GM21576 (cell line): Measurements from ENCODE around the gene CCDC86.

Experiments used
- ATAC-seq: cut with Tn5 transposase; IDR thresholded peaks from one replicate; pipeline ENCODE4 v1.9.1; 2021; ENCODE audit warnings: mild to moderate bottlenecking, moderate library complexity; ENCODE audit not compliant: unreplicated experiment

CCDC86 gene

DNA sequence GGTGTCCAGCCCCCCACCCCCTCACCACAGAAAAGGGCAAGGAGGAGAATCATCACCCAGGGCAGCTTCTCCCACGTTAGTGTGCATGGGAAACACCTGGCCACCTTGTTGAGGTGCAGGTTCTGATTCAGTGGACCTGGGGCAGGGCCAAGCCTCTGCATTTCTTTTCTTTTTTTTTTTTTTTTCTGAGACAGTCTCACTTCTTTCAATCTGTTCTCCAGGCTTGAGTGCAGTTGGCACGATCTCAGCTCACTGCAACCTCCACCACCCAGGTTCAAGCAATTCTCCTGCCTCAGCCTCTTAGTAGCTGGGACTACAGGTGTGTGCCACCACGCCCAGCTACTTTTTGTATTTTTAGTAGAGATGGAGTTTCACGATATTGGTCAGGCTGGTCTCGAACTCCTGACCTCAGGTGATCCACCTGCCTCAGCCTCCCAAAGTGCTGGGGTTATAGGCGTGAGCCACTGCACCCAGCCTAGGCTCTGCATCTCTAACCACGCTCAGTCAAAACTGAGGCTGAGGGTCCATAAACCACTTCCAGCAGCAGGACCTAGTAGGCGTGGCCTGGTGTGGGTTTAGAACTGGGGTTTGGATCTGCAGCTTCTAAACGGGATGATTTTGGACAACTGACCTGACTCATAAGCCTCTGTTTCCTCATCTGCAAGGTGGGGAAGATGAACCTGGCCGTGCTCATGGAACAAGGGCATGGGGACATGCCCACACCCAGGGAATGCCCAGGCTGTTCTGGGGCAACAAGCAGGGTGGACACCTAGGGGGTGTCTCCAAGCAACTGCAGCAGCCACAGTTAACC is 26.2 kb downstream of the CCDC86 start:
- no peak for ATAC-seq

GRCh38 chr11:60868682-60869450 is 27.0 kb downstream of the CCDC86 start:
- ATAC-seq: no peak

GRCh38 chr11:60869451-60869825 is 27.5 kb downstream of the CCDC86 start:
- ATAC-seq: no peak

DNA sequence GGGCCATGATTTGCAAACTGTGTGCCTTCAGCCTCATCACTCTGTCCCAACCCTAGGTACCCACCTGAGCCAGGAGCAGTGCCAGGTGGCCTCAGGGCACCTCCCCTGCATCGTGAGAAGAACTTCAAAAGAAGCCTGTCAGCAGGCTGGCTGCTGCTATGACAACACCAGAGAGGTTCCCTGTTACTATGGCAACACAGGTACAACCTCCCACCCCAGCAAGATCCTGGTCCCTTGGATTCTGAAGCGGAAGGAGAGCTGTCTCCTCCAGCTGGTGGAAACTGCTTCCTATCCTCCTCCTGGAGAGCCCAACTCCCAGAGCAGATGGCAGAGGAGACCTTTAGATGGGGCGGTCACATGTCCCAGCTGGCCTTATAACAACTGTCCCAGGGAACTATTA is 28.4 kb downstream of the CCDC86 start:
- no peak for ATAC-seq

DNA sequence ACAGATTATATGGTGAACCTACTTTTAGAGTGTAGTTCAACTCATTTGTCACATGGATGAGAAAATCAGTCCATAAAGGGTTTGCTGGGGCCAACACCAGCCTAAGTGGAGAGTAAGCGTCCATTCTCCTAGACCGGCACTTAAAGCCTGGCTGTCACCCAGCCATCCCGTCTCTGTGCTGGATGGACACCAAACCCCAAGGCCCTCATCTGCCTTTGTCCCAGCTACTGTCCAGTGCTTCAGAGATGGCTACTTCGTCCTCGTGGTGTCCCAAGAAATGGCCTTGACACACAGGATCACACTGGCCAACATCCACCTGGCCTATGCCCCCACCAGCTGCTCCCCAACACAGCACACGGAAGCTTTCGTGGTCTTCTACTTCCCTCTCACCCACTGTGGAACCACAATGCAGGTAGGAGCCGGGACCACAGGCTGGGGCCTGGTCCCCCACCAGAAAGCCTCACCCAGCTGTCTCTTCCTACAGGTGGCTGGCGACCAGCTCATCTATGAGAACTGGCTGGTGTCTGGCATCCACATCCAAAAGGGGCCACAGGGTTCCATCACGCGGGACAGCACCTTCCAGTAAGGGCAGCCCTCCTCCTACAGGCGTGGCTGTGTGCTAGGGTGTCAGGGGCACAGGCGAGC is 28.9 kb downstream of the CCDC86 start:
- ATAC-seq: no peak

- no peak for ATAC-seq
These were observed 29.6 kb downstream of the CCDC86 start for GRCh38 chr11:60871378-60872061.

DNA sequence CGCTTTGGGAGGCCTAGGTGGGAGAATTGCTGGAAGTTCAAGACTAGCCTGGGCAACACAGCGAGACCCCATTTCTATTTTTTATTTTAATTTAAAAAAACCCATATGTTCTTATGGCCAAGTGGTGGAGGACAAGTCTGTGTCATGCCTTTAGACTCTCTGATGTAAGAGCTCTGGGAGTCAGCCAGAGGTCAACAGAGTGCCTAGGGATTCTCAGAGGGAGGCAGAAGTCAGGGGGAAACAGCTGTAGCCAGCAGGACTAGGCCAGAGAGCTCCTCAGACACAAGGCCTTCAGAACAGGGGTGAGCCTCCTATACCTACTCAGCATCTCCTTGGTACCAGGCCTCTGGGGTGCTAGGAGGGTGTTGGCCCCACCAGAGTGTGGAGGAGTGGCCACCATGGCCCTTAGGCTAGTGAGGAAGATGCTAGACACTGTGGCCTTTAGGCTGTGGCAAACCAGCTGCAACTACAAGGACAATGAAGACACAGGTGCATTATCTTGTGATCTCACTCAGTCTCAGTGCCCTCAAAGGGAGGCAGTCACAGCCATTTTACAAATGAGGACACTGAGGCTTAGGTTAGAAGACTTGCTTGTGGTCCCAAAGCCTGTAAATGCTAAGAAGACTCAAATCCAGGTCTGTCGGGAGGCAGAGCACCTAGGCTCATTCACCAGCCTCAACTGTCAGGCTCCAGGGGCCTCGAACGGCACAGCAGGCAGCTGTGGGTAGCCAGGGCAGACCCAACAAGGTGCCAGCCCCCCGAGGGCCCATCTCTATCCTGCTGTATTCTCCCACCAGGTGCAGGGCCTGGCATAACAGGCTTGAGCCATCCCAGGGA is 30.4 kb downstream of the CCDC86 start:
- no peak for ATAC-seq

- no peak for ATAC-seq
These were observed 31.1 kb downstream of the CCDC86 start for GRCh38 chr11:60872961-60873524.

GRCh38 chr11:60873533-60873932 is 31.6 kb downstream of the CCDC86 start:
- ATAC-seq: no peak

DNA sequence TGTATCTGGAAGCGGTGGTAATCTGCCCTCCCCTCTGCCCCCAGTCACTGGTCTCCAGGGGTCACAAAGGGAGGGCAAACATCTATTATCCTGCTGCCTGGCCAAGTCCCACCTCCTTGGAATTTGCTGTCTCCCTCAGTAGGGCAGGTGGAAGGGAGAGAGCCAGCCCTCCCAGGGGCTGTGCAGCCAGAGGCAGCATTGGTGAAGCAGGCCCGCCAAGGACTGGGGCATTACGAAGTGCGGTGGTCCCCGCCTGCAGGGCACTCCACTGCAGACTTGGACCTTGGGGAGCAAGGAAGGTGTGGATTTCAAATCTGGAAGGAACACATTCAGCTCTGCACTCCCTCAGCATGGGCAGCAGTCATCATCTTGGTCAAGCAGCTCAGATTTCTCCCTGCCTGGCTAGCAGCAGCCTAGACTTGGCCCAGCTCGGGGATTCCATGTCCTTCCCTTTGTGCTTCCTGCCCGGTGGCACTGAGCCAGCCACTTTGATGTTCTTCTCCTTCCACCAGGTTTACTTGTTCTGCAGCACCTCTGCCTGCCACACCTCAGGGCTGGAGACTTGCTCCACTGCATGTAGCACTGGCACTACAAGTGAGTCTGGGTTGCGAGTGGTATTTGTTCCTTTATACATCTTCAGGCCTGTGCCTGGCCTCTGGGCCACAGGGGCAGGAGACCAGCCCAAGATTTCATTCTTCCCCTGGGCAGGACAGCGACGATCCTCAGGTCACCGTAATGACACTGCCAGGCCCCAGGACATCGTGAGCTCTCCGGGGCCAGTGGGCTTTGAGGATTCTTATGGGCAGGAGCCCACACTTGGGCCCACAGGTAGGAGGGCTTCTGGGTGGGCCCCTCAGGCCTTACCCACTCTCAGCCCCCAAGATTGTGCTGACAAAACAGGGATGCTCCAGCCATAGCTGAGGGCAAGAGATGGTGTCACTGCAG is 32.8 kb downstream of the CCDC86 start:
- ATAC-seq: no peak

DNA sequence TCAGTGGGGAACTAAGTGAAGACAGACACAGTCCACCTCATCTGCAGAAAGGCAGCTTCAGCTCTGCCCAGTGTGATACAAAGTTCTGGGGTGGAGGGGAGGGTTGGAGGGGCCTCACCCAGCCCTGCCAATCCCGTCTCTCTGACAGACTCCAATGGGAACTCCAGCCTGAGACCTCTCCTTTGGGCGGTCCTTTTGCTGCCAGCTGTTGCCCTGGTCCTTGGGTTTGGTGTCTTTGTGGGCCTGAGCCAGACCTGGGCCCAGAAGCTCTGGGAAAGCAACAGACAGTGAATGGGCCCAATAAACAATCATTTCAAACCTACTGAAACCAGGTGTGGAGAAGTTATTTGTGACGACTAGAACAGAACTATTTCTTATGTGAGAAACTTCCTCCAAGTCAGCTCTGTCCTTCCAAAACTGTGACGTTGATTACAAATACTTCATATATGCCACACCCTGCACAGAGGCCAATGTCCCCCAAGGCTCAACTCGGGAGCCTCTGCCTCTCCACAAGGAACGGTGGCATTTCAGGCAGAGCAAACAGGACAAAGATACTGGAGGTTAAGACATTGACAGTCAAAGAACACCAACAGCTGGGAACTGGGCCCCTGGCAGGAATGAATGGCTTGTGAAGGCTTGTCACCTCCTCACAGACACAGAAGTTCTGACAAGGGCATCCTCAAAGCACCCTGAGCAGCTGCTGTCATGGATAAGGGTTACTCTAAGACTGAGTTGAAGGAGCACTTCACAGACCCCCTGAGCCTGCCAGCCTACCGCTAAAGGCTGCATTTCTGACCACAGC is 33.7 kb downstream of the CCDC86 start:
- no peak for ATAC-seq

DNA sequence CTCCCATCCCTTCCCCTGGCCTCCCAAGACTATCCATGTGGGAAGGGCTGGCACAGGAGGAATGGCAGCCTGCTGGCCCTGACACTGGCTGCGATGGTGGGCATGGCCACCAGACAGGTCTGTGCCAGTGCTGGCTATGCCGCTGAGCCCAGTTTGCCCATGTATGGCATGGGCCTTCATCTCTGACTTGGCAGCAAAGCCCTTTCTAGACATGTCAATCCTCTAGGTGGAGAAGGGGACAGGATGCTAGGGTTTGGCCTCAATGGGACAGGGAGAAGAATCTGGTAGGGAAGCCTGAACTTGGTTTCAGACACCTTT is 34.2 kb downstream of the CCDC86 start:
- ATAC-seq: no peak

DNA sequence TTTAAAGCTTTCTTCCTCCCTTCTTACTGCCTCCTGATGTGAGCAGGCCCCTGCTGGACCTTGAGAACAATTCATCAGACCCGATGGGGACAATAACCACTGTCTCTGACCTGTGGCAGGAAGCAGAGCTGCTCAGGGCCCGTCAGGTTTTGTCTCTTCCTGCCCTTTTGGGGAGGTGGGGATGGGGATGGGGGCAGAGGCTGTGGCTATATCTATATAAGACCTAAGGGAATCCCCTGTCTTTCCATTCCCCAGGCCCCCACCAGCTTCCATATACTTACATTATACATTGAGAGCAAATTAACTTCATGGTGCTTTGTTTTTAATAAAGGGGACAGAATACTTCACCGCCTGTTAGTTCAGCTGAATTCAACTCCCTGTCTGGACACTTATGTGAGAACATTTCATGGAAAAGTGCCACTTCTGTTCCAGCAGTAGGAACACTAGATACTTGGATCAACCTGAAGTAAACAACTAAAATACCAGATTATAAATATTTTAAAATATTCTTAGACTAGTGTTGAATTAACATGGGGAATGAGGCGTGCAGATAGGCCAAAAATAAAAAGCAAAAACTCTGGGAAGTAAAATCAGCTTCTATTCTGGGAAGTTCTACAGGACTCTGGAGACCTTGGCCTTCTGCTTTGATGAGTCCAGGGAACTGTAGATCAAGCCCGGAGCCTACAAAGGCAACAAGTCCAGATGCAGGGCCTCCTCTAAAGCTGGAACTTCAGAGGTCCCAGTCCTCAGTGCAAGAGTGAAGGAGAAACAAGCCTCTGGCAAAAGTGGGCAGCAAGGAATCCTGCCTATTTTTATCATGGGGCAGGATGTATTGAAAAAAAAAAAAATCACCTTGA is 36.6 kb downstream of the CCDC86 start:
- no peak for ATAC-seq

DNA sequence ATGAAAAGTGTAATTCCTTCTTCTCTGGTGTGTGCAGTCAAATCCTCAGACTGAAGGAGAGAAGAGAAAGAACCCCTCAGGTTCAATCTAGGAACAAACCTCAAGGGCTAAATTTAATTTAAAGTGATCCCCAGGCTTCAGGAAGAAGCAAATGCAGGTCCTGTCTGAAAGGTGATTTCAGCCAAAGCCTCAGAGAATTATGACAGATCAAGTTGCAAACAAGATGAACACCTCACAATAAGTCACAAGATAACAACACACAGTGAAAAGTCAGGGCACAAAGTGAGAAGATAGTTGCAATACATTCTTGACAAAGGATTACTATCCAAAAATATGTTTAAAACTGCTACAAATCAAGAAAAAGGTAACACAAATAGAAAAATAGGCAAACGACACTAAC is 37.2 kb downstream of the CCDC86 start:
- ATAC-seq: no peak

- ATAC-seq: no peak
These were observed 38.2 kb downstream of the CCDC86 start for GRCh38 chr11:60879971-60880588.

GRCh38 chr11:60880643-60881282 is 38.9 kb downstream of the CCDC86 start:
- no peak for ATAC-seq
